ENCODE results near the gene L3MBTL2. TPM values are rescaled to one million over a fixed set of nuclear protein-coding genes. Genes with fewer than 3 reads are reported as not detected.

L3MBTL2 gene
- total RNA-seq, 2 donors from 2014 or later: 24.3 to 26.5 TPM

- DNase-seq: no peak
- Mint-ChIP-seq H3K4me3 (no peak overlapping the region), H3K27me3 (ENCODE audit: insufficient read depth) (no peaks in the 10 kb centered on the region), H3K4me1 (no peaks in the 10 kb centered on the region), H3K27ac (no peak overlapping the region), H3K9me3 (no peaks in the 10 kb centered on the region), H3K36me3 (ENCODE audit: low read depth) (peaks cover 83% of the 10 kb centered on the region)
- Histone ChIP-seq H3K4me3 (ENCODE audit: low read length) (no peak overlapping the region), H3K36me3 (ENCODE audit: control insufficient read depth, insufficient read depth, low read length) (peaks cover 92% of the 10 kb centered on the region), H3K4me1 (ENCODE audit: control insufficient read depth, insufficient read depth, low read length) (no peaks in the 10 kb centered on the region), H3K9ac (ENCODE audit: extremely low read depth, low read length, poor library complexity, severe bottlenecking) (no peak overlapping the region), H3K9me3 (ENCODE audit: control insufficient read depth, low read length) (no peaks in the 10 kb centered on the region), H3K27ac (ENCODE audit: low read depth, low read length) (no peak overlapping the region), H3K27me3 (ENCODE audit: control insufficient read depth, insufficient read depth, low read length, poor library complexity, severe bottlenecking) (no peaks in the 10 kb centered on the region)
- WGBS, 2 experiments (ENCODE audit: insufficient coverage in 1 of 2, insufficient read length in 1 of 2): 96 to 100% methylated on average over 2 to 3 of the region's 3 CpGs
- no peak for TF ChIP-seq CTCF (conservative IDR thresholded peaks at IDR 0.05)
Measured at GRCh38 chr22:41171996-41172395, 33.1 kb upstream of the L3MBTL2 start.

DNA sequence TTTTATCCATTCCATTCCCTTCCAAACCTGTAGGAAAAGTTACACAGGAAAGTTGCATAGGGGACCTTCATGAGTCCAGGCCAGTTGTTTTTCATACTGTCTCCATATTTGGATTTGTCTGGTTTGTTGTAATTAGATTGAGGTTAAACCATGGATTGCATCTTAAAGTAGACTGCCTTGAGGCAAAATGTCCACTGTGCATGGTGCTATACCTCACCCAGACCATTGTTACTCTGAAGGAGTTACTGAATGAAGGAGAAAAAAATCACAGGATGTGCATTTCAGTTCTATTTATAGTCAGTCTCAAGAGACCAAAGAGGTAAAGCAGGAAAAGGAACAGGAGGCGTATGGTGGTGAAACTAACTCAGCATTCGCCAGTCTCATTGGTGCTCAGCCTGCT lies 29.6 kb upstream of the L3MBTL2 start:
- Histone ChIP-seq H3K4me3 (ENCODE audit: low read length) (no peak overlapping the region), H3K27ac (ENCODE audit: low read depth, low read length) (no peak overlapping the region), H3K9me3 (ENCODE audit: control insufficient read depth, low read length) (no peaks in the 10 kb centered on the region), H3K9ac (ENCODE audit: extremely low read depth, low read length, poor library complexity, severe bottlenecking) (no peak overlapping the region), H3K36me3 (ENCODE audit: control insufficient read depth, insufficient read depth, low read length) (peaks cover 95% of the 10 kb centered on the region), H3K27me3 (ENCODE audit: control insufficient read depth, insufficient read depth, low read length, poor library complexity, severe bottlenecking) (no peaks in the 10 kb centered on the region), H3K4me1 (ENCODE audit: control insufficient read depth, insufficient read depth, low read length) (no peaks in the 10 kb centered on the region)
- no peak for TF ChIP-seq CTCF (conservative IDR thresholded peaks at IDR 0.05)
- Mint-ChIP-seq H3K27me3 (ENCODE audit: insufficient read depth) (no peaks in the 10 kb centered on the region), H3K36me3 (ENCODE audit: low read depth) (peaks cover 84% of the 10 kb centered on the region), H3K4me3 (no peak overlapping the region), H3K9me3 (no peaks in the 10 kb centered on the region), H3K4me1 (no peaks in the 10 kb centered on the region), H3K27ac (peak overlapping the region; percentile 75)
- WGBS, 2 experiments (ENCODE audit: insufficient coverage in 1 of 2, insufficient read length in 1 of 2): 91 to 94% methylated on average over 2 of the region's 2 CpGs
- DNase-seq: no peak

GRCh38 chr22:41177040-41177621 lies 28.0 kb upstream of the L3MBTL2 start:
- H3K36me3 ChIP-seq (ENCODE audit: control insufficient read depth, insufficient read depth, low read length): peaks cover 85% of the 10 kb centered on the region
- H3K4me3 ChIP-seq (ENCODE audit: low read length): no peak overlapping the region
- H3K4me3 Mint-ChIP-seq: no peak overlapping the region
- H3K4me1 Mint-ChIP-seq: no peaks in the 10 kb centered on the region
- no peaks in the 10 kb centered on the region for H3K9me3 ChIP-seq (ENCODE audit: control insufficient read depth, low read length)
- no peak for TF ChIP-seq CTCF (conservative IDR thresholded peaks at IDR 0.05)
- WGBS, 2 experiments (ENCODE audit: insufficient coverage in 1 of 2, insufficient read length in 1 of 2): 95 to 100% methylated on average over 5 to 15 of the region's 15 CpGs
- H3K27ac Mint-ChIP-seq: no peak overlapping the region
- no peaks in the 10 kb centered on the region for H3K4me1 ChIP-seq (ENCODE audit: control insufficient read depth, insufficient read depth, low read length)
- H3K27me3 ChIP-seq (ENCODE audit: control insufficient read depth, insufficient read depth, low read length, poor library complexity, severe bottlenecking): no peaks in the 10 kb centered on the region
- H3K36me3 Mint-ChIP-seq (ENCODE audit: low read depth): peaks cover 80% of the 10 kb centered on the region
- H3K27me3 Mint-ChIP-seq (ENCODE audit: insufficient read depth): no peaks in the 10 kb centered on the region
- no peak overlapping the region for H3K9ac ChIP-seq (ENCODE audit: extremely low read depth, low read length, poor library complexity, severe bottlenecking)
- no peak overlapping the region for H3K27ac ChIP-seq (ENCODE audit: low read depth, low read length)
- no peaks in the 10 kb centered on the region for H3K9me3 Mint-ChIP-seq
- no peak for DNase-seq

Data from endodermal cell (in vitro differentiated cells).